HL-60 (cell line): ENCODE data around the gene VAT1L.

Experiments
- DNase-seq, 2 experiments: peaks; one replicate each; pipeline ENCODE4 v3.0.0-alpha.2; 2010 to 2020; ENCODE audit warnings: low read depth in 1 of 2, low spot score in 1 of 2
- H3K27ac ChIP-seq: fragments of 250-450 bp; sonication (Bioruptor Pico); replicated peaks from 2 replicates; pipeline ENCODE4 v1.5.1; 2020; ENCODE audit warnings: mild to moderate bottlenecking, moderate library complexity
- H3K27me3 ChIP-seq: fragments of 250-450 bp; sonication (Bioruptor Pico); 2 replicates; pipeline ENCODE4 v1.5.1; 2021; ENCODE audit warnings: mild to moderate bottlenecking, moderate library complexity; ENCODE audit not compliant: insufficient read depth, poor library complexity, severe bottlenecking
- H3K4me3 ChIP-seq: replicated peaks from 2 replicates; pipeline ENCODE4 v1.5.1; 2011; ENCODE audit warnings: mild to moderate bottlenecking, control low read depth, low read length; ENCODE audit not compliant: insufficient read depth
- CTCF ChIP-seq: IDR thresholded peaks from one replicate; pipeline ENCODE4 v1.5.1; 2011; ENCODE audit warnings: low read length, control low read depth, inconsistent platforms; ENCODE audit not compliant: insufficient read depth
- GABPA ChIP-seq: IDR thresholded peaks from 2 replicates; pipeline ENCODE4 v1.6.1; 2012; ENCODE audit warnings: low read depth
- POLR2AphosphoS5 ChIP-seq: IDR thresholded peaks from 2 replicates; pipeline ENCODE4 v1.6.1; 2012; ENCODE audit warnings: low read depth
- REST ChIP-seq: IDR thresholded peaks from 2 replicates; pipeline ENCODE4 v1.6.1; 2012; ENCODE audit warnings: low read depth; ENCODE audit not compliant: insufficient replicate concordance
- SPI1 ChIP-seq: IDR thresholded peaks from 2 replicates; pipeline ENCODE4 v1.6.1; 2012; ENCODE audit warnings: low read depth, mild to moderate bottlenecking, borderline replicate concordance

The VAT1L gene

DNA sequence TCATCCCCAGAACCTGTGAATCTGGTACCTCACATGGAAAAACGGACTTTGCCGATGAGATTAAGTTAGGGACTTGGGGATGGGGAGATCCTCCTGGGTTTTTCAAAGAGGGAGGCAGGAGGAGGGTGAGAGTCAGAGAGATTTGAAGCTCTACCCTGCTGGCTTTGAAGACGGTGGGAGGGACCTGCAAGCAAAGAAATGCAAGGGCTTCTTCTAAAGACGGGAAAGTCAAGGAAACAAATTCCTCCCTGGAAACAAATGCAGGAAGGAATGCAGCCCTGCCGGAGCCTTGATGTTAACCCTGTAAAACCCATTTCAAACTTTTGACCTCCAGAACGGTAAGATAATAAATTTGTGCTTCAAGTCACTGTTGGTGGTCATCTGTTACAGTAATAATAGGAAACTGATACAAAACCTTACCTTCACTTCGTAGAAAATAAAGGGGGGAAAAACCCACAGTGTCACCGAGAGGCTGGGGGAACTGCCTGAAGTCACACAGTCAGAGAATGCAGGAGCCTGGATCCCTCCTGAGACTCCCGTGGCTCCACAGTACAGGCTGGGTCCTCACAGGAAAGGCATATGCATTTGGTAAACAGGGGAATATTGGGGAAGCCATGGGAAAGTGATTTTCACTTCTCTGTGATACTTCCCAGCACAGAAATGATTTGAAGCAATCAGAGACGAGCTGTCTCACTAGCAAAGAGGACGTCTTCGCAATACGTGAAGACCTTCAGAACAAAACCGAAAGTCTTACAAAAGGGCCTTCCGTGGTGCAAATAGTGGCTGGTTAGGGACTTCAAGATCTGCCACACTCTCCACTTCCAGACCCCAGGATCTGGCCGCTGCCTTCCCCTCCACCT lies 175.1 kb downstream of the VAT1L start:
- TF ChIP-seq REST, result no peak
- no peak for TF ChIP-seq GABPA
- TF ChIP-seq POLR2AphosphoS5, result no peak
- TF ChIP-seq SPI1, result no peak
- TF ChIP-seq CTCF, result no peak
- Histone ChIP-seq H3K4me3 (no peak overlapping the region), H3K27ac (no peak overlapping the region), H3K27me3 (peaks cover 4% of the 10 kb centered on the region)
- no peak for DNase-seq

DNA sequence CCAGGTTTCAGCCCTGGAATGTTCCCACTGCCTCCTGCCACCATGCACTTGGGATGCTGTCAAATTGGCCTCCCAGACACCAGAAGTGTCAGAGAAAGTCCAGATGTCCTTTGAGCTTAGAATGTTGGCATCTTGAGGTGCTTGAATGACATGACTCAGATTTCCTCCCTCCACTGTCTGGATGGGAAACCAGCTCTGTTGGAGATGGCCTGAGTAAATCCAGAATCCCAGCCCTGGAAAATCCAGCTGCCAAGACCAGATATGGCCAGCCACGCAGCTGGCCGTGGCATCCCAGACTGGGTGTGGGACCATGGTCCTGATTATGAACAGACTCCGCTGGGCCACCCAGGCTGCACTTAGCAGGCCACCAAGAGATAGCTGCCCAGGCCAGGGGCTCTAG lies 177.0 kb downstream of the VAT1L start:
- TF ChIP-seq REST (no peak), CTCF (no peak), SPI1 (no peak), GABPA (no peak), POLR2AphosphoS5 (no peak)

DNA sequence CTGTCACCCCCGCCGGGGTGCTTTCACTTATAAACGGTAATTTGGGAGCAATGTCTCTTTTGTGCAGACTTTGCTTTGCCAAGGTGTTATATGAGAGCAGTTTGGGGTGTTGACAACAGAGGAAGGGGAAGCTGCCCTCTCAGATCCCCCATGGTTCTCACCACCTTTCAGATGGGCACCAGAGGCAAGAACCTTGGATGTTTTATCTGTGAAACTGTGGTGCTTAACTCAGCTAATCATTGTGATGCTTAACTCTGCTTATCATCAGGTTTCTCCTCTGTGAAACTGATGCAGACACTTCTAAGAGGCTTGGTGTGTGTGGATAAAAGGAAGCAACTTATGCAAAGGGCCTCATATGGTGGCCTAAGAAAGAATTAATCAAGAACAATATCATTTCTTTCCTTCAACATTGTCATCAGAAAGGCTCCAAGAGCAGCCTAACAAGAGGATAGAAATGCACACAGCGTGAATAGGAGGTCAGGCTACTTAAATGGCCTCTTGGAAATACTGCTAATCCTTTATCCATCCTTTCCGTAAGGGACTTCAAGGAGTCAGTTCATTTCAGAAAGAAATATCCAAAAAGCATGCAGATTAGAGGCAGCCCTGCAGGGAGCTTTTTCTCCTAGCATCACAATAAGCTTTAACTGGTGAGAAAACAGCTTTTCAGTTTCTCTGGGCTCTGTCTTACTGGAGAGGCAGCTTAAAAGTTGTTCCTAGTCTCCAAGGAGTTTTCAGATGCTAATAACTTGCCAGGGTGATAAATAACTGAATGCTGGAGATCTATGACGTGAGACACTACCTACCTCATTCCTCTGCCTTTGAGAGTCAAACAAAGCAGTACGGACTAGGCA lies 178.9 kb downstream of the VAT1L start:
- H3K27ac ChIP-seq, result no peak overlapping the region
- TF ChIP-seq POLR2AphosphoS5 (no peak), GABPA (no peak), SPI1 (no peak), REST (no peak)
- peaks cover 4% of the 10 kb centered on the region for H3K27me3 ChIP-seq
- H3K4me3 ChIP-seq, result no peak overlapping the region
- no peak for DNase-seq

More for the DNA sequence above, 177.0 kb downstream of the VAT1L start:
- DNase-seq, result no peak
- H3K27me3 ChIP-seq, result peaks cover 4% of the 10 kb centered on the region
- no peak overlapping the region for H3K27ac ChIP-seq
- no peak overlapping the region for H3K4me3 ChIP-seq
